H1 (cell line): Measurements from ENCODE around the gene MTCH1. TPM values are rescaled to one million over a fixed set of nuclear protein-coding genes. Genes with fewer than 3 reads are reported as not detected.
"Not testable (repeated sequence)": the region's sequence is repeated elsewhere in the genome, so short reads cannot be mapped to it uniquely, and the experiment has no call there.

Experiments
- CTCF ChIA-PET: fragments of 300-600 bp; sonication (Branson Sonifier 250); formaldehyde crosslinking; loops from one replicate; lab custom pipeline; 2021; ENCODE audit not compliant: partially characterized antibody; lab: Charles Lee
- POLR2A ChIA-PET: fragments of 300-600 bp; sonication (Branson Sonifier 250); formaldehyde crosslinking; loops from one replicate; lab custom pipeline; 2021; ENCODE audit warnings: inconsistent platforms; ENCODE audit not compliant: partially characterized antibody; lab: Charles Lee
- DNase-seq, 2 experiments: peaks; one replicate each; pipeline versions ENCODE4 v3.0.0 to v3.0.0-alpha.2; 2010 to 2022; ENCODE audit warnings: low spot score in 2 of 2, low read depth in 1 of 2, mixed read lengths in 1 of 2
- FAIRE-seq: peaks from 2 replicates; lab custom pipeline; 2011; peaks lifted over from hg19 to GRCh38; lab: Jason Lieb, UNC
- H2AFZ ChIP-seq: 2 replicates; pipeline ENCODE4 v1.8.1; 2012; ENCODE audit warnings: low read length, inconsistent platforms
- H2AK5ac ChIP-seq: 2 replicates; pipeline ENCODE4 v1.6.1; 2013; ENCODE audit warnings: low read depth, low read length
- H2BK120ac ChIP-seq: replicated peaks from 2 replicates; pipeline ENCODE3; 2013; ENCODE audit warnings: low read depth, low read length, inconsistent platforms
- H2BK12ac ChIP-seq: 2 replicates; pipeline ENCODE4 v1.6.1; 2013; ENCODE audit warnings: low read depth, low read length
- H2BK15ac ChIP-seq: 2 replicates; pipeline ENCODE4 v1.6.1; 2013; ENCODE audit warnings: low read length
- H2BK20ac ChIP-seq: 2 replicates; pipeline ENCODE4 v1.6.1; 2013; ENCODE audit warnings: low read length
- H2BK5ac ChIP-seq: 2 replicates; pipeline ENCODE4 v1.6.1; 2013; ENCODE audit warnings: low read depth, low read length
- H3K14ac ChIP-seq: 2 replicates; pipeline ENCODE4 v1.6.1; 2013; ENCODE audit warnings: inconsistent platforms; ENCODE audit not compliant: insufficient read length
- H3K18ac ChIP-seq: 2 replicates; pipeline ENCODE4 v1.6.1; 2013; ENCODE audit warnings: low read length; ENCODE audit errors: extremely low read depth
- H3K23ac ChIP-seq: 2 replicates; pipeline ENCODE4 v1.6.1; 2013; ENCODE audit warnings: inconsistent platforms; ENCODE audit not compliant: insufficient read length
- H3K23me2 ChIP-seq: 2 replicates; pipeline ENCODE4 v1.6.1; 2013; ENCODE audit warnings: low read depth, low read length
- H3K27ac ChIP-seq: 2 replicates; pipeline ENCODE4 v1.6.1; 2011; ENCODE audit warnings: low read depth, low read length, inconsistent platforms
- H3K27me3 ChIP-seq, 4 experiments: replicated peaks in 1 of 4; 1 replicate in 1 of 4; 2 replicates in 3 of 4; pipeline versions ENCODE4 v1.6.1 to v1.8.1; 2011 to 2013; ENCODE audit warnings: low read length in 3 of 4, mild to moderate bottlenecking in 3 of 4, inconsistent platforms in 2 of 4, mixed read lengths in 2 of 4, moderate library complexity in 1 of 4; ENCODE audit not compliant: control insufficient read depth in 3 of 4, insufficient read depth in 3 of 4; ENCODE audit errors: extremely low read depth in 1 of 4
- H3K36me3 ChIP-seq, 4 experiments: 2 replicates each; pipeline versions ENCODE4 v1.6.1 to v1.8.1; 2011 to 2013; ENCODE audit warnings: mild to moderate bottlenecking in 4 of 4, low read length in 3 of 4, moderate library complexity in 2 of 4, control low read depth in 1 of 4, inconsistent platforms in 1 of 4; ENCODE audit not compliant: insufficient read depth in 4 of 4, control insufficient read depth in 2 of 4
- H3K4ac ChIP-seq: replicated peaks from 2 replicates; pipeline ENCODE3; 2013; ENCODE audit warnings: low read length, low read depth, mixed read lengths, inconsistent platforms; ENCODE audit not compliant: insufficient read length
- H3K4me1 ChIP-seq, 4 experiments: replicated peaks in 1 of 4; 1 replicate in 1 of 4; 2 replicates in 3 of 4; pipeline versions ENCODE4 v1.6.1 to v1.8.1; 2011 to 2013; ENCODE audit warnings: low read length in 3 of 4, inconsistent platforms in 2 of 4, mixed read lengths in 1 of 4; ENCODE audit not compliant: insufficient read depth in 4 of 4, control insufficient read depth in 3 of 4
- H3K4me2 ChIP-seq, 2 experiments: 2 replicates each; pipeline versions ENCODE4 v1.6.1 to v1.8.1; 2011 to 2013; ENCODE audit warnings: low read depth in 2 of 2, low read length in 2 of 2, control low read depth in 1 of 2, inconsistent platforms in 1 of 2, mild to moderate bottlenecking in 1 of 2; ENCODE audit not compliant: insufficient read depth in 1 of 2
- H3K4me3 ChIP-seq, 4 experiments: fragments of 200-600, 300-600 bp in 1 of 4; sonication (generic), shearing (Covaris generic), sonication (Bioruptor Twin) in 1 of 4; 2 replicates each; pipeline versions ENCODE4 v1.5.1 to v1.8.1; 2011 to 2016; ENCODE audit warnings: low read length in 4 of 4, low read depth in 3 of 4, control low read depth in 2 of 4, inconsistent platforms in 2 of 4, mild to moderate bottlenecking in 2 of 4, mixed read lengths in 1 of 4, moderate library complexity in 1 of 4; ENCODE audit not compliant: insufficient read depth in 2 of 4; ENCODE audit errors: extremely low read depth in 1 of 4
- H3K56ac ChIP-seq: replicated peaks from 2 replicates; pipeline ENCODE3; 2013; ENCODE audit warnings: low read depth, mild to moderate bottlenecking, mixed read lengths, low read length, inconsistent platforms; ENCODE audit not compliant: insufficient read length
- H3K79me1 ChIP-seq: 2 replicates; pipeline ENCODE4 v1.6.1; 2013; ENCODE audit warnings: low read depth, low read length, control low read depth
- H3K79me2 ChIP-seq, 2 experiments: 2 replicates each; pipeline versions ENCODE4 v1.6.1 to v1.8.1; 2012 to 2013; ENCODE audit warnings: low read length in 2 of 2, mild to moderate bottlenecking in 2 of 2, inconsistent platforms in 1 of 2; ENCODE audit not compliant: insufficient read depth in 2 of 2, control insufficient read depth in 1 of 2
- H3K9ac ChIP-seq, 4 experiments: replicated peaks in 1 of 4; 1 replicate in 1 of 4; 2 replicates in 3 of 4; pipeline versions ENCODE4 v1.6.1 to v1.8.1; 2011 to 2013; ENCODE audit warnings: low read depth in 3 of 4, low read length in 3 of 4, control low read depth in 2 of 4, mild to moderate bottlenecking in 2 of 4, moderate library complexity in 2 of 4, inconsistent platforms in 1 of 4; ENCODE audit errors: extremely low read depth in 1 of 4
- H3K9me3 ChIP-seq, 2 experiments: 2 replicates each; pipeline versions ENCODE4 v1.6.1 to v1.8.1; 2012 to 2013; ENCODE audit warnings: mild to moderate bottlenecking in 2 of 2, moderate library complexity in 2 of 2, control low read depth in 1 of 2, inconsistent platforms in 1 of 2, low read depth in 1 of 2, low read length in 1 of 2, mixed read lengths in 1 of 2; ENCODE audit not compliant: insufficient read depth in 2 of 2
- H4K20me1 ChIP-seq, 2 experiments: replicated peaks in 1 of 2; 2 replicates each; pipeline versions ENCODE3 to v1.8.1; 2011 to 2013; ENCODE audit warnings: inconsistent platforms in 2 of 2, low read length in 2 of 2, mild to moderate bottlenecking in 1 of 2; ENCODE audit not compliant: insufficient read depth in 2 of 2, control insufficient read depth in 1 of 2
- H4K5ac ChIP-seq: 2 replicates; pipeline ENCODE4 v1.6.1; 2013; ENCODE audit warnings: low read length, low read depth, mixed read lengths, inconsistent platforms; ENCODE audit not compliant: insufficient read length
- H4K8ac ChIP-seq: 2 replicates; pipeline ENCODE4 v1.8.0; 2013; ENCODE audit warnings: mild to moderate bottlenecking, moderate library complexity, low read length, inconsistent platforms; ENCODE audit not compliant: insufficient read depth; ENCODE audit errors: extremely low read depth
- H4K91ac ChIP-seq: replicated peaks from 2 replicates; pipeline ENCODE3; 2013; ENCODE audit warnings: low read length, mixed read lengths, inconsistent platforms; ENCODE audit not compliant: insufficient read length
- JUN ChIP-seq: IDR thresholded peaks from 2 replicates; pipeline ENCODE4 v1.6.1; 2011; ENCODE audit warnings: low read depth, mild to moderate bottlenecking, improper control_type of control experiment, low read length
- TBP ChIP-seq: IDR thresholded peaks from 2 replicates; pipeline ENCODE4 v1.6.1; 2011; ENCODE audit warnings: low read depth, low read length, improper control_type of control experiment
- WGBS, 2 experiments: shearing (Covaris generic) in 1 of 2; methylation state at CpG; one replicate each; pipeline versions ENCODE4 v1.1.6 to v1.1.7; 2013 to 2015; ENCODE audit warnings: low lambda C conversion rate in 2 of 2, mixed read lengths in 2 of 2, inconsistent platforms in 1 of 2, low coverage in 1 of 2, missing lambda C conversion rate in 1 of 2; ENCODE audit not compliant: insufficient replicate concordance in 2 of 2, insufficient coverage in 1 of 2, insufficient read length in 1 of 2; ENCODE audit errors: extremely low coverage in 1 of 2, missing lambda C conversion rate in 1 of 2; 5-methylcytosine and 5-hydroxymethylcytosine counted together
- polyA plus RNA-seq, 7 experiments: library from polyadenylated mRNA; depleted of rRNA in 3 of 7; stranded (reverse) in 5 of 7; unstranded in 2 of 7; fragments of >200 nt in 5 of 7; fragments of 200-250 nt in 2 of 7; gene quantifications; 1 replicate in 5 of 7; 2 replicates in 1 of 7; 4 replicates in 1 of 7; pipeline versions ENCODE4 v1.2.1 to v1.2.3, GENCODE V29; 2011 to 2013; ENCODE audit warnings: missing spikeins in 2 of 7, mixed read lengths in 2 of 7
- total RNA-seq: library from RNA; stranded (reverse); fragmentation: NEBNext Ultra II Directional; extraction: Animal tissue kit (Norgen Biotek cat#: 25700); gene quantifications from 2 replicates; pipeline ENCODE4 v1.2.1, GENCODE V29; 2021

MTCH1 gene
- total and polyA plus RNA-seq, 2 of the 8 experiments (the other 6 are each of a cell fraction or from before 2014, with no cell fraction given): 169 to 214 TPM

DNA sequence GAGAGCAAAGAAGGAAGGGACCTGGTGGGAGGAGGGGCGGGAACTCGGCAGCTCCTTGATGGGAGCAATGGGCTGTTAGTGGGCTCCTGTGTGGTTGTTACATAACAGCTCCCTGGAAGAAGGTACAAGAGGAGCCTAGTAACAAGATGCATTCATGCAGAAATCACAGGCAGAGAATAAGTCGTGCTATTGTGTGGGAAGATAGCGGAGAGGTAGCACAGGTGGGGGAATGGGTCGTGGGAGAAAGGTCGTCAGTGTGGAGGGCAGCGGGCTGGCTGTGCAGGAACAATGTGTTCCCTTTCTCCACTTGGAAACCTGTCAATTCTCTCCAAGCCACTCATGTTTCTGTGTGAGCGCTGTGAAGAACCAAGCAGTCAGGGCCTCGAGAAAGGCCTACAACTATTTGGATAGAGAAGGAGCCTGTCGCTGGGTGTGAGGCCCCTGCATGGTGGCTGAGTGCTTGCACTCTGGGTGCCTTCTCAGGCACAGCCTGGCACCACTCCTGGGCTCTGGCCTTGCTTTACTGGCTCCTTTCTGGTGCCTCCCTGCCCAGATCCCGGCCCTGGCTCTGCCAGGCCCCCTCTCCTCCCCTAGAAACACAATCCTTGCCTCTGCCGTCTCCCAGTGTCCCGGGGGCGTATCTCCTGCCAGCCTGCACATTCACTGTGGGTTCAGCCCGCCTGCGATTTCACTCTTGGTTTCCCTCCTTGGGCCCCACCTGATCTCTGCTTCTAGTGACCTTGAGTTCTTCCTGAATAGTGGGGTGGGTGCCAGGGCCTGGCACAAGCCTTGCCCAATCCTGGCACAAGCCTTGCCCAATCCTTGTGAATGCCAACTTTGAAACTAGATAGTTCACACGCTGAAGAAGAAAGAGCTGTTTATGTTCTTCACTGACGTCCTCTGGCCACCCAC is 12.1 kb upstream of the MTCH1 start (continued):
- no peak for TF ChIP-seq TBP
- no peak for TF ChIP-seq JUN
- TF ChIP-seq, all 59 proteins: peak for 0

- H3K4me3 ChIP-seq, H3K79me1 ChIP-seq, H3K56ac ChIP-seq, H2AFZ ChIP-seq, H3K4ac ChIP-seq, H4K91ac ChIP-seq, H3K9ac ChIP-seq, H3K14ac ChIP-seq, H2BK15ac ChIP-seq, H2BK12ac ChIP-seq, POLR2A ChIA-PET, FAIRE-seq, H3K4me2 ChIP-seq, DNase-seq, H4K8ac ChIP-seq, H3K9me3 ChIP-seq, H2AK5ac ChIP-seq, H4K5ac ChIP-seq, H2BK5ac ChIP-seq, H3K36me3 ChIP-seq, H2BK20ac ChIP-seq, H3K27ac ChIP-seq, H2BK120ac ChIP-seq, H3K4me1 ChIP-seq, H3K18ac ChIP-seq, H3K23me2 ChIP-seq, H3K23ac ChIP-seq, H3K79me2 ChIP-seq, H3K27me3 ChIP-seq, H4K20me1 ChIP-seq: not testable (repeated sequence)
- CTCF ChIA-PET: interaction anchor here (1.0 to 3.5 kb wide), 6 partner anchors 10 to 38 kb away, joined by 3 to 21 read pairs (median 4); no protein-coding TSS in a partner anchor
- 94% methylated on average over 2 of the region's 2 CpGs; no CpG with 5 or more reads in 1 of the 2 experiments for WGBS, 2 experiments
Measured at GRCh38 chr6:36990401-36990800, 4.4 kb upstream of the MTCH1 start.
